ENCODE measurements around the gene C1orf159.

C1orf159 gene

GRCh38 chr1:1033009-1033587 is 82.8 kb downstream of the C1orf159 start:
- DNase-seq, result peak; percentile 39

- no peak for DNase-seq
Measured at GRCh38 chr1:1032424-1032823, 83.5 kb downstream of the C1orf159 start.
